ENCODE data around the gene GLIPR1L2. TPM values are rescaled to one million over a fixed set of nuclear protein-coding genes. Genes with fewer than 3 reads are reported as not detected.

GLIPR1L2 gene
- total RNA-seq, 1 experiment from 2014 or later: 0.35 TPM

- H2AK5ac ChIP-seq (ENCODE audit: insufficient read length, low read length): no peak overlapping the region
- peaks cover 0 to 5% (median 4%) of the 10 kb centered on the region in 3 experiments; a peak in 3 of 7 replicates for H3K36me3 Mint-ChIP-seq (ENCODE audit: insufficient read depth in 1 of 3, low read depth in 3 of 3)
- H3K9ac ChIP-seq (ENCODE audit: extremely low read depth, insufficient read length, low read length): no peak overlapping the region
- H2BK20ac ChIP-seq (ENCODE audit: low read depth, low read length, poor library complexity, severe bottlenecking): no peak overlapping the region
- H3K4me3 Mint-ChIP-seq: no peak overlapping the region
- H3K18ac ChIP-seq (ENCODE audit: insufficient read length, low read depth, low read length): no peak overlapping the region
- no peak overlapping the region for H3K14ac ChIP-seq (ENCODE audit: insufficient read depth, low read length)
- H3K4me2 ChIP-seq (ENCODE audit: insufficient read depth, insufficient read length, low read length): no peak overlapping the region
- H3K79me2 ChIP-seq (ENCODE audit: insufficient read depth, low read length): no peaks in the 10 kb centered on the region
- no peaks in the 10 kb centered on the region for H4K20me1 ChIP-seq (ENCODE audit: control insufficient read depth, insufficient read depth, insufficient read length)
- H3K4me1 ChIP-seq (ENCODE audit: insufficient read depth, low read length): no peaks in the 10 kb centered on the region
- H2BK5ac ChIP-seq (ENCODE audit: insufficient read length, low read length): no peak overlapping the region
- no peaks in the 10 kb centered on the region for H3K23me2 ChIP-seq (ENCODE audit: insufficient read length, low read depth, low read length, poor library complexity, severe bottlenecking)
- no peak overlapping the region for H2BK15ac ChIP-seq (ENCODE audit: low read depth, low read length)
- no peaks in the 10 kb centered on the region for H3K27me3 Mint-ChIP-seq (ENCODE audit: low read depth)
- no peak overlapping the region for H3K23ac ChIP-seq (ENCODE audit: insufficient read length, low read depth, low read length)
- no peak overlapping the region for H3T11ph ChIP-seq (ENCODE audit: low read length)
- H3K27me3 ChIP-seq (ENCODE audit: insufficient read depth, low read length): no peaks in the 10 kb centered on the region
- no peak for TF ChIP-seq CTCF (conservative IDR thresholded peaks at IDR 0.05)
- no peak overlapping the region for H4K8ac ChIP-seq (replicated peaks; ENCODE audit: insufficient read length, low read depth, low read length)
- no peak for DNase-seq
- H3K79me1 ChIP-seq (ENCODE audit: insufficient read depth, low read depth, low read length, poor library complexity, severe bottlenecking): no peaks in the 10 kb centered on the region
- H3K9me3 ChIP-seq (ENCODE audit: control insufficient read depth, low read depth, low read length): no peaks in the 10 kb centered on the region
- H4K91ac ChIP-seq (ENCODE audit: insufficient read length, low read depth, low read length): no peak overlapping the region
- H3K27ac Mint-ChIP-seq: no peak overlapping the region
- no peak overlapping the region for H3K27ac ChIP-seq (ENCODE audit: insufficient read length, low read depth, low read length)
- no peak overlapping the region for H4K5ac ChIP-seq (ENCODE audit: insufficient read length, low read depth, low read length)
- H3K56ac ChIP-seq (ENCODE audit: insufficient read length, low read depth, low read length): no peak overlapping the region
- no peak overlapping the region for H2AFZ ChIP-seq (ENCODE audit: low read length)
- no peak overlapping the region for H2BK120ac ChIP-seq (ENCODE audit: low read depth, low read length, poor library complexity, severe bottlenecking)
- H3K4me1 Mint-ChIP-seq: no peaks in the 10 kb centered on the region
- no peak overlapping the region for H2BK12ac ChIP-seq (ENCODE audit: insufficient read length, low read depth, low read length)
- peaks cover 0 to 6% of the 10 kb centered on the region in 2 experiments; a peak in 1 of 5 replicates for H3K9me3 Mint-ChIP-seq
- no peak overlapping the region for H3K4ac ChIP-seq (ENCODE audit: low read depth, low read length)
These were observed 56.0 kb downstream of the GLIPR1L2 start for GRCh38 chr12:75446857-75447256.

All from H9 (cell line).